Muscle layer of colon (tissue), 2 donors: ENCODE measurements around the gene SUDS3.

Experiments
- H3K27ac ChIP-seq: one replicate; pipeline ENCODE4 v1.7.0; 2013; ENCODE audit warnings: low read depth, mild to moderate bottlenecking, low read length, moderate library complexity
- H3K27me3 ChIP-seq, 2 donors: one replicate each; pipeline ENCODE4 v1.7.0; 2013; ENCODE audit warnings: low read length in 2 of 2, mild to moderate bottlenecking in 2 of 2; ENCODE audit not compliant: insufficient read depth in 2 of 2, control insufficient read depth in 1 of 2
- H3K36me3 ChIP-seq: one replicate; pipeline ENCODE4 v1.7.0; 2013; ENCODE audit warnings: mild to moderate bottlenecking, low read length; ENCODE audit not compliant: insufficient read depth
- H3K4me1 ChIP-seq: one replicate; pipeline ENCODE4 v1.7.0; 2013; ENCODE audit warnings: mild to moderate bottlenecking, low read length; ENCODE audit not compliant: insufficient read depth
- H3K4me3 ChIP-seq, 2 donors: one replicate each; pipeline ENCODE4 v1.7.0; 2013; ENCODE audit warnings: low read length in 2 of 2, low read depth in 1 of 2, mild to moderate bottlenecking in 1 of 2, moderate library complexity in 1 of 2
- H3K9ac ChIP-seq: one replicate; pipeline ENCODE4 v1.7.0; 2013; ENCODE audit warnings: low read length
- H3K9me3 ChIP-seq: one replicate; pipeline ENCODE4 v1.7.0; 2013; ENCODE audit warnings: mild to moderate bottlenecking, low read length
- donor health status: abdominal sarcoma.
- donor health status: Adenocarcinoma of cecum.

Gene SUDS3

GRCh38 chr12:118430516-118430915 is 54.2 kb downstream of the SUDS3 start:
- Histone ChIP-seq H3K36me3 (no peaks in the 10 kb centered on the region), H3K9me3 (no peaks in the 10 kb centered on the region)

GRCh38 chr12:118432812-118433545 is 56.6 kb downstream of the SUDS3 start:
- Histone ChIP-seq H3K9me3 (no peaks in the 10 kb centered on the region), H3K4me3 (no peak overlapping the region), H3K9ac (no peak overlapping the region), H3K27me3 (no peaks in the 10 kb centered on the region), H3K27ac (no peak overlapping the region), H3K36me3 (no peaks in the 10 kb centered on the region), H3K4me1 (no peaks in the 10 kb centered on the region)

More at GRCh38 chr12:118430516-118430915, 54.2 kb downstream of the SUDS3 start:
- H3K27ac ChIP-seq, result no peak overlapping the region
- H3K4me1 ChIP-seq, result no peaks in the 10 kb centered on the region
- H3K27me3 ChIP-seq, result no peaks in the 10 kb centered on the region
- no peak overlapping the region for H3K9ac ChIP-seq
- H3K4me3 ChIP-seq, result no peak overlapping the region

- no peaks in the 10 kb centered on the region for H3K9me3 ChIP-seq
- no peaks in the 10 kb centered on the region for H3K27me3 ChIP-seq
- H3K36me3 ChIP-seq, result no peaks in the 10 kb centered on the region
- no peak overlapping the region for H3K27ac ChIP-seq
- H3K9ac ChIP-seq, result no peak overlapping the region
- H3K4me3 ChIP-seq, result no peak overlapping the region
- H3K4me1 ChIP-seq, result no peaks in the 10 kb centered on the region
Observed at GRCh38 chr12:118436002-118436730, 59.8 kb downstream of the SUDS3 start.

GRCh38 chr12:118436986-118437385 is 60.6 kb downstream of the SUDS3 start:
- Histone ChIP-seq H3K9me3 (no peaks in the 10 kb centered on the region), H3K4me1 (peaks cover 6% of the 10 kb centered on the region), H3K36me3 (no peaks in the 10 kb centered on the region), H3K9ac (no peak overlapping the region), H3K27me3 (no peaks in the 10 kb centered on the region), H3K27ac (no peak overlapping the region), H3K4me3 (no peak overlapping the region)

- peaks cover 6% of the 10 kb centered on the region for H3K4me1 ChIP-seq
- H3K36me3 ChIP-seq, result no peaks in the 10 kb centered on the region
- no peaks in the 10 kb centered on the region for H3K27me3 ChIP-seq
- no peaks in the 10 kb centered on the region for H3K9me3 ChIP-seq
- no peak overlapping the region for H3K4me3 ChIP-seq
- no peak overlapping the region for H3K9ac ChIP-seq
- H3K27ac ChIP-seq, result no peak overlapping the region
Observed at GRCh38 chr12:118439068-118439467, 62.7 kb downstream of the SUDS3 start.

GRCh38 chr12:118446247-118446646 is 69.9 kb downstream of the SUDS3 start:
- Histone ChIP-seq H3K36me3 (no peaks in the 10 kb centered on the region), H3K27ac (no peak overlapping the region), H3K9ac (no peak overlapping the region)

GRCh38 chr12:118447181-118447580 is 70.8 kb downstream of the SUDS3 start:
- Histone ChIP-seq H3K36me3 (no peaks in the 10 kb centered on the region), H3K4me3 (no peak overlapping the region), H3K4me1 (no peaks in the 10 kb centered on the region), H3K9ac (no peak overlapping the region), H3K9me3 (no peaks in the 10 kb centered on the region), H3K27me3 (no peaks in the 10 kb centered on the region), H3K27ac (no peak overlapping the region)

More at GRCh38 chr12:118446247-118446646, 69.9 kb downstream of the SUDS3 start:
- no peaks in the 10 kb centered on the region for H3K27me3 ChIP-seq
- no peak overlapping the region for H3K4me3 ChIP-seq
- H3K4me1 ChIP-seq, result peaks cover 5% of the 10 kb centered on the region
- no peaks in the 10 kb centered on the region for H3K9me3 ChIP-seq

- Histone ChIP-seq H3K9me3 (no peaks in the 10 kb centered on the region), H3K27ac (no peak overlapping the region), H3K4me3 (no peak overlapping the region), H3K9ac (no peak overlapping the region), H3K27me3 (no peaks in the 10 kb centered on the region), H3K4me1 (no peaks in the 10 kb centered on the region), H3K36me3 (no peaks in the 10 kb centered on the region)
Observed at GRCh38 chr12:118448341-118448740, 72.0 kb downstream of the SUDS3 start.

- Histone ChIP-seq H3K9ac (no peak overlapping the region), H3K27ac (no peak overlapping the region), H3K4me1 (no peaks in the 10 kb centered on the region), H3K4me3 (no peak overlapping the region), H3K36me3 (no peaks in the 10 kb centered on the region), H3K27me3 (no peaks in the 10 kb centered on the region), H3K9me3 (no peaks in the 10 kb centered on the region)
Observed at GRCh38 chr12:118455327-118455726, 79.0 kb downstream of the SUDS3 start.

- no peaks in the 10 kb centered on the region for H3K4me1 ChIP-seq
- H3K27me3 ChIP-seq, result no peaks in the 10 kb centered on the region
Observed at GRCh38 chr12:118456741-118457140, 80.4 kb downstream of the SUDS3 start.

GRCh38 chr12:118459110-118459509 is 82.8 kb downstream of the SUDS3 start:
- H3K36me3 ChIP-seq, result no peaks in the 10 kb centered on the region
- H3K27me3 ChIP-seq, result no peaks in the 10 kb centered on the region
- H3K4me3 ChIP-seq, result no peak overlapping the region
- no peak overlapping the region for H3K9ac ChIP-seq
- H3K9me3 ChIP-seq, result no peaks in the 10 kb centered on the region
- H3K27ac ChIP-seq, result no peak overlapping the region
- no peaks in the 10 kb centered on the region for H3K4me1 ChIP-seq

More at GRCh38 chr12:118456741-118457140, 80.4 kb downstream of the SUDS3 start:
- no peak overlapping the region for H3K27ac ChIP-seq
- no peak overlapping the region for H3K9ac ChIP-seq
- no peak overlapping the region for H3K4me3 ChIP-seq
- no peaks in the 10 kb centered on the region for H3K9me3 ChIP-seq
- no peaks in the 10 kb centered on the region for H3K36me3 ChIP-seq
